ENCODE results near the gene SEMA5B. TPM values are rescaled to one million over a fixed set of nuclear protein-coding genes. Genes with fewer than 3 reads are reported as not detected.

Gene SEMA5B
- total and polyA plus RNA-seq, 4 donors = 0.20 to 1.1 (median 0.23) TPM

- no peak for DNase-seq (ENCODE audit: low spot score)
- H3K9ac ChIP-seq (ENCODE audit: low read depth in 1 of 2, low read length in 2 of 2) = no peak overlapping the region
- H3K27me3 ChIP-seq (ENCODE audit: control insufficient read depth in 4 of 4, insufficient read depth in 4 of 4, low read length in 3 of 4) = peaks cover 2 to 7% (median 5%) of the 10 kb centered on the region in 4 donors
- no peak overlapping the region for H3K27ac ChIP-seq (ENCODE audit: low read depth in 1 of 2, low read length in 2 of 2)
- 85% methylated on average over 2 of the region's 2 CpGs for WGBS
- H3K4me1 ChIP-seq (ENCODE audit: control insufficient read depth in 4 of 4, insufficient read depth in 4 of 4, low read length in 3 of 4) = peaks cover 0 to 5% (median 3%) of the 10 kb centered on the region in 4 donors
- no peaks in the 10 kb centered on the region for H3K9me3 ChIP-seq (ENCODE audit: control insufficient read depth in 4 of 4, low read length in 3 of 4)
- H3K4me3 ChIP-seq (ENCODE audit: low read depth in 1 of 3, low read length in 3 of 3) = no peak overlapping the region
- TF ChIP-seq FOXA1 (IDR thresholded peaks at IDR 0.05) (no peak), TAF1 (conservative IDR thresholded peaks at IDR 0.05) (no peak), YY1 (IDR thresholded peaks at IDR 0.05) (no peak), ZBTB33 (IDR thresholded peaks at IDR 0.05) (no peak), JUND (IDR thresholded peaks at IDR 0.05) (no peak), EGR1 (IDR thresholded peaks at IDR 0.05; ENCODE audit: low read depth in 2 of 2) (no peak), HNF4A (conservative IDR thresholded peaks at IDR 0.05) (no peak), RXRA (IDR thresholded peaks at IDR 0.05) (no peak), GABPA (IDR thresholded peaks at IDR 0.05 in 1 of 2, conservative IDR thresholded peaks at IDR 0.05 in 1 of 2) (no peak), ATF3 (IDR thresholded peaks at IDR 0.05) (no peak), CTCF (IDR thresholded peaks at IDR 0.05; ENCODE audit: low read depth, low read length, missing input control) (no peak), SP1 (IDR thresholded peaks at IDR 0.05) (no peak), FOXA2 (IDR thresholded peaks at IDR 0.05) (no peak), NR2F2 (IDR thresholded peaks at IDR 0.05) (no peak), RAD21 (IDR thresholded peaks at IDR 0.05) (no peak), HNF4G (IDR thresholded peaks at IDR 0.05) (no peak), MAX (IDR thresholded peaks at IDR 0.05) (no peak)
- TF ChIP-seq, protein P1, sequence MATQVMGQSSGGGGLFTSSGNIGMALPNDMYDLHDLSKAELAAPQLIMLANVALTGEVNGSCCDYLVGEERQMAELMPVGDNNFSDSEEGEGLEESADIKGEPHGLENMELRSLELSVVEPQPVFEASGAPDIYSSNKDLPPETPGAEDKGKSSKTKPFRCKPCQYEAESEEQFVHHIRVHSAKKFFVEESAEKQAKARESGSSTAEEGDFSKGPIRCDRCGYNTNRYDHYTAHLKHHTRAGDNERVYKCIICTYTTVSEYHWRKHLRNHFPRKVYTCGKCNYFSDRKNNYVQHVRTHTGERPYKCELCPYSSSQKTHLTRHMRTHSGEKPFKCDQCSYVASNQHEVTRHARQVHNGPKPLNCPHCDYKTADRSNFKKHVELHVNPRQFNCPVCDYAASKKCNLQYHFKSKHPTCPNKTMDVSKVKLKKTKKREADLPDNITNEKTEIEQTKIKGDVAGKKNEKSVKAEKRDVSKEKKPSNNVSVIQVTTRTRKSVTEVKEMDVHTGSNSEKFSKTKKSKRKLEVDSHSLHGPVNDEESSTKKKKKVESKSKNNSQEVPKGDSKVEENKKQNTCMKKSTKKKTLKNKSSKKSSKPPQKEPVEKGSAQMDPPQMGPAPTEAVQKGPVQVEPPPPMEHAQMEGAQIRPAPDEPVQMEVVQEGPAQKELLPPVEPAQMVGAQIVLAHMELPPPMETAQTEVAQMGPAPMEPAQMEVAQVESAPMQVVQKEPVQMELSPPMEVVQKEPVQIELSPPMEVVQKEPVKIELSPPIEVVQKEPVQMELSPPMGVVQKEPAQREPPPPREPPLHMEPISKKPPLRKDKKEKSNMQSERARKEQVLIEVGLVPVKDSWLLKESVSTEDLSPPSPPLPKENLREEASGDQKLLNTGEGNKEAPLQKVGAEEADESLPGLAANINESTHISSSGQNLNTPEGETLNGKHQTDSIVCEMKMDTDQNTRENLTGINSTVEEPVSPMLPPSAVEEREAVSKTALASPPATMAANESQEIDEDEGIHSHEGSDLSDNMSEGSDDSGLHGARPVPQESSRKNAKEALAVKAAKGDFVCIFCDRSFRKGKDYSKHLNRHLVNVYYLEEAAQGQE (IDR thresholded peaks at IDR 0.05) = no peak
- H3K36me3 ChIP-seq (ENCODE audit: control insufficient read depth in 4 of 4, insufficient read depth in 3 of 4, low read depth in 1 of 4, low read length in 3 of 4) = no peaks in the 10 kb centered on the region
Observed at GRCh38 chr3:122924056-122924455, 103.5 kb downstream of the SEMA5B start.

Data from liver (tissue), 9 donors.